Activated CD4-positive, alpha-beta memory T cell treated with anti-CD3 and anti-CD28 coated beads for 36 hours (primary cell): ENCODE data around the gene TOX2. TPM values are rescaled to one million over a fixed set of nuclear protein-coding genes. Genes with fewer than 3 reads are reported as not detected.

Experiments used
- CTCF ChIA-PET: fragments of 350-600 bp; sonication (Branson Sonifier 250); formaldehyde crosslinking; loops from one replicate; lab custom pipeline; 2021; ENCODE audit warnings: antibody characterized with exemption, inconsistent platforms; lab: Charles Lee
- POLR2A ChIA-PET: fragments of 350-600 bp; sonication (Branson Sonifier 250); formaldehyde crosslinking; loops from one replicate; lab custom pipeline; 2021; ENCODE audit warnings: antibody characterized with exemption; lab: Charles Lee
- DNase-seq: peaks from one replicate; pipeline ENCODE4 v3.0.0-alpha.2; 2020
- H3K27ac Mint-ChIP-seq: one replicate; pipeline ENCODE4 v1.8.0; 2021; ENCODE audit warnings: mixed read lengths
- H3K27me3 Mint-ChIP-seq: one replicate; pipeline ENCODE4 v1.8.0; 2021; ENCODE audit warnings: mixed read lengths
- H3K36me3 Mint-ChIP-seq: one replicate; pipeline ENCODE4 v1.8.0; 2021; ENCODE audit warnings: mixed read lengths
- H3K4me1 Mint-ChIP-seq: one replicate; pipeline ENCODE4 v1.8.0; 2021; ENCODE audit warnings: low read depth, mixed read lengths
- H3K4me3 Mint-ChIP-seq: one replicate; pipeline ENCODE4 v1.8.0; 2021; ENCODE audit warnings: mild to moderate bottlenecking, mixed read lengths
- H3K9me3 Mint-ChIP-seq: one replicate; pipeline ENCODE4 v1.8.0; 2021; ENCODE audit warnings: mixed read lengths
- intact Hi-C: fragments of 100-400 bp; cut with micrococcal nuclease; formaldehyde crosslinking; loops from one replicate; pipeline ENCODE4 v1.15.1; 2023
- total RNA-seq, 2 experiments: library from RNA; stranded (reverse); gene quantifications; one replicate each; pipeline ENCODE4 v1.2.3, GENCODE V29; 2021

TOX2 gene
- total RNA-seq, 2 experiments from 2014 or later, result 2.2 to 2.5 TPM

- Mint-ChIP-seq H3K4me3 (no peak overlapping the region), H3K36me3 (no peaks in the 10 kb centered on the region), H3K9me3 (no peaks in the 10 kb centered on the region), H3K27ac (no peak overlapping the region), H3K4me1 (peaks cover 4% of the 10 kb centered on the region), H3K27me3 (peaks cover 43% of the 10 kb centered on the region)
- POLR2A ChIA-PET, result no interaction called here
- CTCF ChIA-PET, result interaction anchor here (0.7 to 5.6 kb wide), 4 partner anchors 14 to 271 kb away, joined by 3 to 174 read pairs (median 3); partner anchors contain the start of gene JPH2
- intact Hi-C loops, result no loop called here
- no peak for DNase-seq
Measured at GRCh38 chr20:44113618-44114376, 199.1 kb downstream of the TOX2 start.

GRCh38 chr20:44115181-44115580 lies 200.5 kb downstream of the TOX2 start:
- POLR2A ChIA-PET, result no interaction called here
- intact Hi-C loops, result no loop called here
- H3K4me3 Mint-ChIP-seq, result no peak overlapping the region
- H3K27ac Mint-ChIP-seq, result no peak overlapping the region
- H3K36me3 Mint-ChIP-seq, result no peaks in the 10 kb centered on the region
- peaks cover 29% of the 10 kb centered on the region for H3K27me3 Mint-ChIP-seq
- H3K4me1 Mint-ChIP-seq, result peaks cover 4% of the 10 kb centered on the region
- no peaks in the 10 kb centered on the region for H3K9me3 Mint-ChIP-seq
- CTCF ChIA-PET, result interaction anchor here (1.2 to 5.6 kb wide), 3 partner anchors 8 to 73 kb away, joined by 3 to 174 read pairs (median 4); partner anchors contain the start of gene JPH2
- no peak for DNase-seq

GRCh38 chr20:44115762-44116644 lies 201.4 kb downstream of the TOX2 start:
- POLR2A ChIA-PET, result no interaction called here
- CTCF ChIA-PET, result interaction anchor here (0.6 to 5.6 kb wide), 26 partner anchors 8 to 455 kb away, joined by 3 to 174 read pairs (median 4); partner anchors contain the start of genes FITM2 and JPH2
- peaks cover 4% of the 10 kb centered on the region for H3K4me1 Mint-ChIP-seq
- no peak overlapping the region for H3K27ac Mint-ChIP-seq
- intact Hi-C loops, result loop anchor here (1.0 to 2.0 kb wide), 2 partner anchors 74 to 195 kb away; partner anchors contain the start of gene FITM2
- H3K36me3 Mint-ChIP-seq, result no peaks in the 10 kb centered on the region
- DNase-seq, result no peak
- no peak overlapping the region for H3K4me3 Mint-ChIP-seq
- H3K9me3 Mint-ChIP-seq, result no peaks in the 10 kb centered on the region
- peaks cover 31% of the 10 kb centered on the region for H3K27me3 Mint-ChIP-seq

GRCh38 chr20:44117296-44118184 lies 202.9 kb downstream of the TOX2 start:
- intact Hi-C loops, result loop anchor here (2.0 kb wide), 1 partner anchor 193 kb away; the partner anchor contains the start of gene FITM2
- H3K27me3 Mint-ChIP-seq, result peaks cover 34% of the 10 kb centered on the region
- H3K36me3 Mint-ChIP-seq, result no peaks in the 10 kb centered on the region
- H3K9me3 Mint-ChIP-seq, result no peaks in the 10 kb centered on the region
- DNase-seq, result no peak
- H3K4me1 Mint-ChIP-seq, result peaks cover 4% of the 10 kb centered on the region
- ChIA-PET POLR2A (no interaction called here), CTCF (interaction anchor here (1.0 to 5.6 kb wide), 17 partner anchors 12 to 450 kb away, joined by 3 to 174 read pairs (median 5); partner anchors contain the start of genes FITM2 and JPH2)
- no peak overlapping the region for H3K27ac Mint-ChIP-seq
- no peak overlapping the region for H3K4me3 Mint-ChIP-seq

- intact Hi-C loops, result no loop called here
- CTCF ChIA-PET, result interaction anchor here (1.2 to 5.6 kb wide), 6 partner anchors 11 to 193 kb away, joined by 3 to 174 read pairs (median 14); partner anchors contain the start of genes FITM2 and JPH2
- no peak overlapping the region for H3K27ac Mint-ChIP-seq
- H3K27me3 Mint-ChIP-seq, result peaks cover 38% of the 10 kb centered on the region
- no peak for DNase-seq
- H3K36me3 Mint-ChIP-seq, result no peaks in the 10 kb centered on the region
- H3K9me3 Mint-ChIP-seq, result no peaks in the 10 kb centered on the region
- H3K4me3 Mint-ChIP-seq, result no peak overlapping the region
- POLR2A ChIA-PET, result no interaction called here
- peaks cover 4% of the 10 kb centered on the region for H3K4me1 Mint-ChIP-seq
Measured at GRCh38 chr20:44118185-44119033, 203.8 kb downstream of the TOX2 start.

Other genes with a start within 250 kb of the TOX2 start
- gene MYBL2, start 247.7 kb upstream of the TOX2 start, total RNA-seq, result 10 to 100 TPM; 80.3 to 81.3 TPM
- not detected for gene GTSF1L, start 187.8 kb upstream of the TOX2 start, total RNA-seq